HG03066 (cell line): Measurements from ENCODE around the gene SIX5.

ENCODE experiments used
- ATAC-seq: cut with Tn5 transposase; IDR thresholded peaks from one replicate; pipeline ENCODE4 v1.9.1; 2021; ENCODE audit warnings: low read depth; ENCODE audit not compliant: unreplicated experiment

Gene SIX5

GRCh38 chr19:45777395-45777961 lies 8.4 kb upstream of the SIX5 start:
- no peak for ATAC-seq

GRCh38 chr19:45774765-45775164 lies 5.7 kb upstream of the SIX5 start:
- no peak for ATAC-seq

- no peak for ATAC-seq
Observed at GRCh38 chr19:45773384-45773783, 4.3 kb upstream of the SIX5 start.

GRCh38 chr19:45772912-45773311 lies 3.9 kb upstream of the SIX5 start:
- ATAC-seq, result no peak

- ATAC-seq, result no peak
Observed at GRCh38 chr19:45772130-45772840, 3.2 kb upstream of the SIX5 start.

- no peak for ATAC-seq
Observed at GRCh38 chr19:45771311-45771933, 2.4 kb upstream of the SIX5 start.

GRCh38 chr19:45770192-45771101 lies 1.4 kb upstream of the SIX5 start:
- peak; percentile 53 for ATAC-seq

GRCh38 chr19:45769821-45770191 lies 754 bp upstream of the SIX5 start:
- ATAC-seq, result no peak

- no peak for ATAC-seq
Observed at GRCh38 chr19:45768655-45768983, 433 bp downstream of the SIX5 start.

- no peak for ATAC-seq
Observed at GRCh38 chr19:45767881-45768654, 984 bp downstream of the SIX5 start.

GRCh38 chr19:45767410-45767880 lies 1.6 kb downstream of the SIX5 start:
- no peak for ATAC-seq

- ATAC-seq, result no peak
Observed at GRCh38 chr19:45766869-45767346, 2.1 kb downstream of the SIX5 start.

- no peak for ATAC-seq
Observed at GRCh38 chr19:45766296-45766868, 2.7 kb downstream of the SIX5 start.

GRCh38 chr19:45765702-45766295 lies 3.3 kb downstream of the SIX5 start:
- ATAC-seq, result no peak

GRCh38 chr19:45764945-45765701 lies 3.9 kb downstream of the SIX5 start:
- ATAC-seq, result no peak

- ATAC-seq, result no peak
Observed at GRCh38 chr19:45764475-45764874, 4.6 kb downstream of the SIX5 start.

- no peak for ATAC-seq
Observed at GRCh38 chr19:45763691-45764294, 5.3 kb downstream of the SIX5 start.

- no peak for ATAC-seq
Observed at GRCh38 chr19:45762870-45763631, 6.0 kb downstream of the SIX5 start.
